ENCODE measurements around the gene ZNF646. TPM values are rescaled to one million over a fixed set of nuclear protein-coding genes. Genes with fewer than 3 reads are reported as not detected.
"Not testable (repeated sequence)": the region's sequence is repeated elsewhere in the genome, so short reads cannot be mapped to it uniquely, and the experiment has no call there.

The ZNF646 gene
- total RNA-seq, 1 donor from 2014 or later, result 5.5 TPM

DNA sequence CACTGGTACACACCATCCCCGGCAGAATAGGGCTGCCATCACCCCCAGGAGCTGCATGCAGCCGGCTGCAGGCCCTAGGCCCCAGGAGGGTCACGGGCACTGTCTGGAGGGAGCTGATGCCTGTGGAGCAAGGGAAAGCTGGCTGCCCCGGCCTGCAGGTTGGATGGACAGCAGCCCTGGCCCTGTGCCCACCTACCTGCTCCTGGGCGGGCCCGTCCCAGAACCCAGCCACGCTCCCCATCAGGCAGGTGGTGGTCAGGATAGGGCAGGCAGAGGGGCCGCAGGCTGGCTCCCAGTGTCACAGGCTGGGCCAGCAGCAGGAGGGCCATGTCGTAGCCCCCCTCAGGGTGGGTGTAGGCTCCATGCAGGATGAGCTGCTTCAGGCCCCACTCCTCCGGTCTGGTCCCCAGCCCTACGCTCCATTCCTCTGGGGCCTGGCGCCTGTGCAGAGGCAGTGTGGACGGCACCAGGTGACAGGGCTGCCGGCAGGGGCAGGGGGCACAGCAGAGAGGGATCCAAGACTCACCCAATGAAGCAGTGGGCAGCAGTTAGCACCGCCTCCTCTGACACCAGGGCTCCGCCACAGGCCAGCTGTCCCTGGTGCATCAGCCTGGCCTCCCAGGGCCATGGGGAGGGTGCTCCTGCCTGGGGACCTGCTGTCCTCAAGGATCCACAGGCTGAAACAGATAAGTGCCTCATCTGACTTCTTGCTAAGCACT, 10.5 kb downstream of the ZNF646 start:
- no peak for DNase-seq (ENCODE audit: low spot score)

DNA sequence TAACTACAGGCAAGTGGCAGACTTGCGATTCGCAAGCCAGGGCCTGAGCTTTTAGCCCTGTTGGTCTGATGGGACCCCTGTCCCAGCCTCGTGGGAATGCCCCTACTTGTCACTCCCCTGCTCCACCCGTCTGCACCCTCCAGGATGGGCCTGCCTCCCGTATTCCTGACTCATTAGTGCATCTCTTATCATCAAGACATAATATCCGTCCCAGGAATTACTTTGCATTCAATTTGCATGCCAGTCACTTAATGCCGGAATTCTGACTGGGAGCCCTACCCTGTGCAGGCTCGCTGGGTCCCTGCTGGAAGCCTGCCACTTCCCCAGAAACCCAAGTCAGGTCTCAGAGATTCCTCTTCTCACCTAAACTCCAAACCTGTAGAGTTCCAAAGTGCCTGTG, 11.2 kb downstream of the ZNF646 start:
- no peak for DNase-seq (ENCODE audit: low spot score)

- no peak for DNase-seq (ENCODE audit: low spot score)
These were observed 11.8 kb downstream of the ZNF646 start for GRCh38 chr16:31085873-31086628.

- DNase-seq (ENCODE audit: low spot score), result no peak
These were observed 12.3 kb downstream of the ZNF646 start for GRCh38 chr16:31086629-31086906.

- no peak for DNase-seq (ENCODE audit: low spot score)
These were observed 13.3 kb downstream of the ZNF646 start for GRCh38 chr16:31087481-31087880.

DNA sequence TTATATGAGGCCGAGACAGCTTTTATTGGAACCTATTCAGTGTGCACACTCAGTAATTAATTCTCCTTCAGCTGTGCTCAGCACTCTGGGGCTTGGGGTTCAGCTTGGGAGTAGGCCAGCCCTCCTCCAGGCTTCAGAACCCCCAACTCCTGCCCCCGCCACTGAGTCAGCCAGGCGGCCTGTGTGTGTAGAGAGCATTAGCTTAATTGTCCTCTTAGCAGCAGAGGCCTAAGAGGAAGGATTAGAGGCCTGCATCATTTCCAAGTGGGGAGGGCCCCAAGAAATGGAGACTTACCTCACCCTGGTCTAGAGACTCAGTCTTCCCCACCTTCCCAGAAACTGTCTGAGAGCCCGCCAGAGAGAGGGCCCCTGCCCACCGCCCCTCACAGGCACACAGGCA, 13.7 kb downstream of the ZNF646 start:
- no peak for DNase-seq (ENCODE audit: low spot score)

GRCh38 chr16:31088459-31089183, 14.4 kb downstream of the ZNF646 start, which contains the start of gene PRSS53:
TSS of gene PRSS53 (minus strand) at chr16:31088943. CDS start at chr16:31088809, 134 bp downstream.
- no peak for DNase-seq (ENCODE audit: low spot score)

DNA sequence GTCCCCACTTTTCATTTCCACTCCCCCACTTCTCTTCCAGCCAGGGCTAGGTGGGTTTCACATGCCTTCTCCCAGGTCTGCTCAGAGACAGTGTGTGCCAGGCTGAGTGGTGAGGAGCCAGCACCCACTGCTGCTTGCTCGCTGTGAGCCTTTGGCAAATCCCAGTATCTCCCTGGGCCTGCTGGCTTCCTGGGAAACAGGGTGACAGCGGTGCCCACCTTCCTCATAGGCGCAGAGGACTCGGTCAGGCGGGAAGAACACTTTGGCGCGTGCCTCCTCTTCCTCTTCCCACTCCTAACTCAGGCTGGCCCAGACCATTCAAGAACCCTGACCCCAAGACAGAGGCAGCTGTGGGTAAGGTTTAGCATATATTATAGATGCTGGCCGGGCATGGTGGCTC, 15.0 kb downstream of the ZNF646 start:
- DNase-seq (ENCODE audit: low spot score), result no peak

GRCh38 chr16:31090540-31090939, 16.3 kb downstream of the ZNF646 start:
- DNase-seq (ENCODE audit: low spot score), result no peak

DNA sequence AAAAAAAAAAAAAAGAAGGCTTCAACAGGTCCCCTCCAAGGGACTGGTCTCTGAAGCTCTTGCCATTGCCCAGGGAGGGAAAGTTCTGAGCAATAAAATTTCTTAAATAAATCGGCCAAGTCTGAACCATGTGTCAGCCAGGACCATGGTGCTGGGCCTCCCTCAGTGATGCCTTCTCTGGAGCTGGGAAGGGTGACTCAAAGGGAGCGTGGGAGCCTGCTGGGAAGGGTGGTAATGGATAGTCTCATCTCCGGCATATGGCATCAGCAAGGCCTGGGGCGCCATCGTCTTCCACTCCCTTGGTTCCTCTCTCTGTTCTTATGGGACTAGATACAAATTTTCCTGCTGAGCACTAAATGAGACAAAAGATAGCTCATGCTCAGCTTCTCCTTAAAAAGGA, 18.1 kb downstream of the ZNF646 start:
- no peak for DNase-seq (ENCODE audit: low spot score)

DNA sequence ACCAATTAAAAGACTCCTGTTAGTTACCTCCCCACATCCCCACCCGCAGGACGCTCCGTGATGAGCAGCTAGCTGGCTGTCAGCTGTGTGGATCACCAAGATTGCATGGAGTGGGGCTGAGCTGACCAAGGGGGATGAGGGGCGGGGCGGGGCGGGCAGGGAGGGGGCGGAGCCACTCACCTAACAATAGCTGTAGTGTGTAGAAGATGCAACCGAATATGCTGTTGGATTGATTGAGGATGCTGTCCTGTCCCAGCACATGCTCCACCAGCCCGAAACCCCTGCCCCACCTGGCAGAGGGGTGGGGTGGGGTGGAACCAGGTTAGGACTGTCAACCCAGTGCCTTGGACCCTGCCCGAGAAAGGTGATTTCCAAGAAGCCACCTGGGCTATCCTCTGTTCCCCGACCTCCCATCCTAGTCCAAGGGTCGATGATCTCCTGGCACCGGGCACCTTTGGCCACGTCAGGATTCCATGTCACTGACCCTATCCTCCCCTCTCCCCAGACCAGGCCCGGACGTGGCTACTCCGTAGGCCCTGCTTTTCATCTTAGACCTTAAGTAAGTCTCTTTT, 19.0 kb downstream of the ZNF646 start:
- no peak for DNase-seq (ENCODE audit: low spot score)

GRCh38 chr16:31094088-31094423, 19.8 kb downstream of the ZNF646 start:
- DNase-seq (ENCODE audit: low spot score), result no peak

DNA sequence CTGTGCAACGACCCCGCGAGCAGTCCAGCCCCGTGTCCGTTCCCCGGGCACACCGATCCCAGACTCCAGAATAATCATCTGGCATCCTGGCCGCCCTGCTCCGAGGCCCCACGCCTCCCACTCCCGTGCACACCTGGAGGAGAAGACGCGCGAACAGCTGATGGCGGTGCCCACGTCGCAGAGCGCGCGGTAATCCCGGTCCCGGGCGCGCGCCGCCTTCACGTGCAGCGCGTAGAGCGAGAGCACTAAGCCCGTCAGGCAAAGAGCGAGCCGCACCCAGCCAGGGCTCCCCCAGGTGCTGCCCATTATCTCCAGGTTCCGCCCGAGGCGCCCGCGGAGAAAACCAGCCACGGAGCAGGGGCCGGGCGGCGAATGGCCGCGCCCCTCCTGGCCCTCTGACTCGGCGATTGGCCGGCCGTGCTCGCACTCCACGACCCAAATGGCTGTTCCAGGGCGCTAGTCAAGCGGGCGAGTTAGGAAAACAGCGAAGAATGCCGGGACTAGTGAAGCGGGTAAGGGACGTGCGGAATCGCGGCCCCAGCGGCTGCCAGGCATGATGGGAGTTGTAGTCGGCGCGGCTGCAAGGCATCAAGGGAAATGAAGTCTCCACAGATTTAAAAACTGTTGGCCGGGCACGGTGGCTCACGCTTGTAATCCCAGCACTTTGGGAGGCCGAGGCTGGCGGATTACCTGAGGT, 20.4 kb downstream of the ZNF646 start, which contains the start of gene VKORC1:
Gene VKORC1, minus strand, starts transcription at position 374 of the 697 bp plus-strand sequence. Its CDS starts 68 bp downstream, at position 306.
- peak; percentile 94 for DNase-seq (ENCODE audit: low spot score)

GRCh38 chr16:31099860-31100638, 25.8 kb downstream of the ZNF646 start:
- no peak for DNase-seq (ENCODE audit: low spot score)

GRCh38 chr16:31100876-31101641, 26.8 kb downstream of the ZNF646 start:
- DNase-seq (ENCODE audit: low spot score), result not testable (repeated sequence)

GRCh38 chr16:31105677-31106213, 31.5 kb downstream of the ZNF646 start:
- DNase-seq (ENCODE audit: low spot score), result peak; percentile 70

DNA sequence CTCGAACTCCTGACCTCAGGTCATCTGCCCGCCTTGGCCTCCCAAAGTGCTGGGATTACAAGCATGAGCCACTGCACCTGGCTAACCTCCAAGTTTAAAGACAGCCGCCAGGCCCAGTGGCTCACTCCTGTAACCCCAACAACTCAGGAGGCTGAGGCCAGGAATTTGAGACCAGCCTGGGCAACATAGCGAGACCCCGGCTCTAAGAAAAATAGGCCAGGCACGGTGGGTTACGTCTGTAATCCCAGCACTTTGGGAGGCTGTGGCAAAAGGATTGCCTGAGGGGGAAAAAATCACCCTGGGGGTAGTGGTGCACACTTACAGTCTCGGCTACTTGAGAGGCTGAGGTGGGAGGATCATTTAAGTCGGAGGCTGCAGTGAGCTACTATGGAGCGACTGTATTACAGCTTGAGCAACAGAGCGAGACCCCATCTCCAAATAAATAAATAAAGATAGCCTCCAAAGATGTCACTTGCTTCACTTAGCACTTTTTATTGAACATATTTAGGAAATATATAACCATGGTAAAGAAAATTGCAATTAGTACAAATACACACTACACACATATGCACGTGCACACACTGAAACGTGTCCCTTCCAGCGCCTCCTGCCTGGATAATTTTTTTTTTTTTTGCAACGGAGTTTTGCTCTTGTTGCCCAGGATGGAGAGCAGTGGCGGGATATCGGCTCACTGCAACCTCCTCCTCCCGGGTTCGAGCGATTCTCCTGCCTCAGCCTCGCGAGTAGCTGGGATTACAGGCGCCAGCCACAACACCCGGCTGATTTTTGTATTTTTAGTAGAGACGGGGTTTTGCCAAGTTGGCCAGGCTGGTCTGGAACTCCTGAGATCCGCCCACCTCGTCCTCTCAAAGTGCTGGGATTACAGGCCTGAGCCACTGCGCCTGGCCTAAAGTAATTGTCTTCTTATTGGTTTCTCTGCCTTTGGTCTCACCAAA, 32.6 kb downstream of the ZNF646 start:
- no peak for DNase-seq (ENCODE audit: low spot score)

- no peak for DNase-seq (ENCODE audit: low spot score)
These were observed 33.2 kb downstream of the ZNF646 start for GRCh38 chr16:31107465-31107867.

Measured in umbilical cord (tissue), 2 donors.